ENCODE results near the gene BLOC1S4.

GRCh38 chr4:6682862-6683590 is 32.9 kb upstream of the BLOC1S4 start:
- TF ChIP-seq CTCF (IDR thresholded peaks at IDR 0.05) (no peak), POLR2A (IDR thresholded peaks at IDR 0.05) (no peak), POLR2AphosphoS5 (IDR thresholded peaks at IDR 0.05) (no peak)
